SK-N-SH treated with all-trans-retinoic acid at 6 μM for 48 hours (cell line): ENCODE data around the gene CANT1.

Experiments
- ATAC-seq: fragments of 200-7000 bp; cut with Tn5 transposase; 3 replicates; pipeline ENCODE4 v1.9.1; 2020; ENCODE audit warnings: mild to moderate bottlenecking, moderate library complexity
- ARNTL ChIP-seq: fragments of 450-650 bp; formaldehyde crosslinking; IDR thresholded peaks from 2 replicates; pipeline ENCODE4 v1.5.0; 2020; ENCODE audit warnings: low read depth, mild to moderate bottlenecking, moderate library complexity, borderline replicate concordance
- BACH2 ChIP-seq: fragments of 250-450 bp; sonication (Bioruptor Pico); IDR thresholded peaks from 2 replicates; pipeline ENCODE4 v1.9.0; 2021; ENCODE audit warnings: mild to moderate bottlenecking, borderline replicate concordance
- CREB5 ChIP-seq: fragments of 250-450 bp; sonication (Bioruptor Pico); IDR thresholded peaks from 2 replicates; pipeline ENCODE4 v1.5.1; 2020; ENCODE audit warnings: low read depth, mild to moderate bottlenecking, moderate library complexity
- CSRNP3 ChIP-seq: fragments of 250-450 bp; sonication (Bioruptor Pico); IDR thresholded peaks from 2 replicates; pipeline ENCODE4 v1.5.1; 2021; ENCODE audit warnings: mild to moderate bottlenecking, moderate library complexity
- GLIS3 ChIP-seq: fragments of 250-450 bp; sonication (Bioruptor Pico); IDR thresholded peaks from 2 replicates; pipeline ENCODE4 v1.5.0; 2020; ENCODE audit warnings: mild to moderate bottlenecking, moderate library complexity
- ISL1 ChIP-seq: fragments of 250-450 bp; sonication (Bioruptor Pico); IDR thresholded peaks from 2 replicates; pipeline ENCODE4 v2.1.2; 2022; ENCODE audit warnings: mild to moderate bottlenecking, moderate library complexity
- OSR1 ChIP-seq: fragments of 250-450 bp; sonication (Bioruptor Pico); IDR thresholded peaks from 2 replicates; pipeline ENCODE4 v1.8.0; 2022; ENCODE audit warnings: moderate library complexity, mild to moderate bottlenecking, inconsistent platforms
- POU6F1 ChIP-seq: fragments of 250-450 bp; sonication (Bioruptor Pico); IDR thresholded peaks from 2 replicates; pipeline ENCODE4 v1.8.0; 2021; ENCODE audit warnings: low read depth, mild to moderate bottlenecking, moderate library complexity, borderline replicate concordance
- PPARA ChIP-seq: fragments of 250-450 bp; sonication (Bioruptor Pico); IDR thresholded peaks from 2 replicates; pipeline ENCODE4 v1.5.0; 2020; ENCODE audit warnings: mild to moderate bottlenecking, borderline replicate concordance
- RARB ChIP-seq: fragments of 250-450 bp; sonication (Bioruptor Pico); IDR thresholded peaks from 2 replicates; pipeline ENCODE4 v1.8.0; 2021; ENCODE audit warnings: mild to moderate bottlenecking, moderate library complexity
- SNAI2 ChIP-seq: fragments of 250-450 bp; sonication (Bioruptor Pico); IDR thresholded peaks from 2 replicates; pipeline ENCODE4 v1.5.0; 2020; ENCODE audit warnings: mild to moderate bottlenecking, moderate library complexity
- TSHZ2 ChIP-seq: fragments of 250-450 bp; sonication (Bioruptor Pico); IDR thresholded peaks from 2 replicates; pipeline ENCODE4 v1.5.0; 2020; ENCODE audit warnings: mild to moderate bottlenecking, moderate library complexity
- ZFP30 ChIP-seq: fragments of 450-650 bp; formaldehyde crosslinking; IDR thresholded peaks from 2 replicates; pipeline ENCODE4 v1.5.0; 2022; ENCODE audit warnings: mild to moderate bottlenecking, moderate library complexity
- ZNF70 ChIP-seq: fragments of 450-650 bp; formaldehyde crosslinking; IDR thresholded peaks from 2 replicates; pipeline ENCODE4 v1.5.0; 2020; ENCODE audit warnings: mild to moderate bottlenecking, moderate library complexity
- TF ChIP-seq, protein P1 (sequence below): fragments of 250-450 bp; sonication (Bioruptor Pico); IDR thresholded peaks from 2 replicates; pipeline ENCODE4 v1.8.0; 2020; ENCODE audit warnings: mild to moderate bottlenecking, moderate library complexity, borderline replicate concordance

The CANT1 gene

GRCh38 chr17:79045842-79046196 is 36.3 kb upstream of the CANT1 start:
- peak; percentile 94 for ATAC-seq
- TF ChIP-seq OSR1 (CRISPR knock-in tag), result no peak
- TF ChIP-seq CSRNP3 (CRISPR knock-in tag), result no peak
- no peak for TF ChIP-seq GLIS3 (CRISPR knock-in tag)
- TF ChIP-seq, protein P1, sequence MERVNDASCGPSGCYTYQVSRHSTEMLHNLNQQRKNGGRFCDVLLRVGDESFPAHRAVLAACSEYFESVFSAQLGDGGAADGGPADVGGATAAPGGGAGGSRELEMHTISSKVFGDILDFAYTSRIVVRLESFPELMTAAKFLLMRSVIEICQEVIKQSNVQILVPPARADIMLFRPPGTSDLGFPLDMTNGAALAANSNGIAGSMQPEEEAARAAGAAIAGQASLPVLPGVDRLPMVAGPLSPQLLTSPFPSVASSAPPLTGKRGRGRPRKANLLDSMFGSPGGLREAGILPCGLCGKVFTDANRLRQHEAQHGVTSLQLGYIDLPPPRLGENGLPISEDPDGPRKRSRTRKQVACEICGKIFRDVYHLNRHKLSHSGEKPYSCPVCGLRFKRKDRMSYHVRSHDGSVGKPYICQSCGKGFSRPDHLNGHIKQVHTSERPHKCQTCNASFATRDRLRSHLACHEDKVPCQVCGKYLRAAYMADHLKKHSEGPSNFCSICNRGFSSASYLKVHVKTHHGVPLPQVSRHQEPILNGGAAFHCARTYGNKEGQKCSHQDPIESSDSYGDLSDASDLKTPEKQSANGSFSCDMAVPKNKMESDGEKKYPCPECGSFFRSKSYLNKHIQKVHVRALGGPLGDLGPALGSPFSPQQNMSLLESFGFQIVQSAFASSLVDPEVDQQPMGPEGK (CRISPR knock-in tag), result no peak
- no peak for TF ChIP-seq ARNTL (CRISPR knock-in tag)
- TF ChIP-seq PPARA (CRISPR knock-in tag), result no peak
- no peak for TF ChIP-seq RARB (CRISPR knock-in tag)
- TF ChIP-seq ISL1 (CRISPR knock-in tag), result no peak
- TF ChIP-seq SNAI2 (CRISPR knock-in tag), result no peak
- no peak for TF ChIP-seq CREB5 (CRISPR knock-in tag)
- TF ChIP-seq TSHZ2 (CRISPR knock-in tag), result no peak

- no peak for ATAC-seq
- no peak for TF ChIP-seq PPARA (CRISPR knock-in tag)
- no peak for TF ChIP-seq CREB5 (CRISPR knock-in tag)
- no peak for TF ChIP-seq GLIS3 (CRISPR knock-in tag)
- TF ChIP-seq, protein P1 (CRISPR knock-in tag), result no peak
- TF ChIP-seq TSHZ2 (CRISPR knock-in tag), result no peak
- no peak for TF ChIP-seq SNAI2 (CRISPR knock-in tag)
- no peak for TF ChIP-seq BACH2 (CRISPR knock-in tag)
- no peak for TF ChIP-seq POU6F1 (CRISPR knock-in tag)
- no peak for TF ChIP-seq ARNTL (CRISPR knock-in tag)
- no peak for TF ChIP-seq ISL1 (CRISPR knock-in tag)
- no peak for TF ChIP-seq ZFP30
- no peak for TF ChIP-seq OSR1 (CRISPR knock-in tag)
- TF ChIP-seq RARB (CRISPR knock-in tag), result no peak
- no peak for TF ChIP-seq ZNF70 (CRISPR knock-in tag)
- no peak for TF ChIP-seq CSRNP3 (CRISPR knock-in tag)
Measured at GRCh38 chr17:79045001-79045729, 35.6 kb upstream of the CANT1 start.
